ENCODE data around the gene CSRP2.

The CSRP2 gene

GRCh38 chr12:76890151-76891143, 11.6 kb upstream of the CSRP2 start:
- DNase-seq = no peak

DNA sequence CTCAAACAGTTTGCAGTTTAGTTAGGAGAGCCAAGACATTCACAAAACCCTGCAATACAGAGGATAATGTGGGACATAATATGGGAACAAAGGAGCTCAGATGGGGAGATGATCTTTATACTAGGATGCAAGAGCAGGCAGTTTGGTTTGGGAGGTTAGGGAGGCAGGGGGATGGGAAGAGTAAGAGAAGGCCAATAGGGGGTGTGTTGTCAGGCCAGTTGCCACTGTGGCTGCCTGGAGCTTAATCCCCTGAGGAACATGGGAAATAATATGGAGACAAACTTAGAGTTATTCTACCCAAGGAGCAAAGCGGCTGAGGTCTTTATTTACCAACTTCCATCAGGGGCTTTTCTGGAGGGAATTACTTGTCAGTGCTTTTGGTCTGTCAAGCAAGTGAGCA, 10.0 kb upstream of the CSRP2 start:
- no peak for DNase-seq

GRCh38 chr12:76883811-76884210, 5.0 kb upstream of the CSRP2 start:
- no peak for DNase-seq

GRCh38 chr12:76883151-76883550, 4.3 kb upstream of the CSRP2 start:
- DNase-seq = no peak

GRCh38 chr12:76882367-76882766, 3.5 kb upstream of the CSRP2 start:
- DNase-seq = no peak

- no peak for DNase-seq
These were observed 2.3 kb upstream of the CSRP2 start for GRCh38 chr12:76881142-76881541.

- DNase-seq = no peak
These were observed 1.8 kb upstream of the CSRP2 start for GRCh38 chr12:76880519-76881023.

DNA sequence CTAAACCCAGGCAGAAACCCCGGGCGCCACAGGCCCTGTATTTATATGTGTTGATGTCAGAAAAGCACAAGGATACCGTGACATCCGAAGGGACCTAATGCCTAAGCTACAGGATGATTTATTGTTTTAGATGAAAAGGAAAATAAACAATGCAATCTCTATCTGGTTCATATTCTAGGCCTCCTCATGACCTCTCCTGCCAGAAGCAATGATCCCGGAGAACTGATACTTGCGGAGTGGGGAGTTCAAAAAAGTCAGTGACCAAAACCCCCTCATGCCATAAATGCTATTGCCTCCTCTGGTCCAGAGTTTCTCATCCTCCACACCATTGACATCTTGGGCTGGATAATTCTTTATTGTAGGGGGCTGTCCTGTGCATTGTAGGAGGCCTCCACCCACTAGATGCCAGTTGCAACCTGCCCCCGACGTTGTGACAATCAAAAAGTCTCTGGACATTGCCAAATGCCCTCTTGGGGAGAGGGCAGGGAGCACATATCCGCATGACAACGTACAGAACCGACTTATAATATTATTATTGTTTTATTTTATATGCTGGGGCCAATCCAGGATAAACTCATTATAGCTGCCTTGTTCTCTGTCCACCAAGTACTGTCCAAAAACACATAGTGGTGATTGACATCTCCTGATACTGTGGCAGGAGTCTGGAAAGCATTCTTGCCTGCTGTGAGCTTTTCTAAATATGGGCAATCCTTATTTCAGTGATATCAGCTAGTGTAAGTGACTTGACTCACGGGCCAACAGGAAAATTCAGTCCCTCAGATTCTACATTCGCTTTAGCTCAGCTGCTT, 1.1 kb upstream of the CSRP2 start:
- no peak for DNase-seq

DNA sequence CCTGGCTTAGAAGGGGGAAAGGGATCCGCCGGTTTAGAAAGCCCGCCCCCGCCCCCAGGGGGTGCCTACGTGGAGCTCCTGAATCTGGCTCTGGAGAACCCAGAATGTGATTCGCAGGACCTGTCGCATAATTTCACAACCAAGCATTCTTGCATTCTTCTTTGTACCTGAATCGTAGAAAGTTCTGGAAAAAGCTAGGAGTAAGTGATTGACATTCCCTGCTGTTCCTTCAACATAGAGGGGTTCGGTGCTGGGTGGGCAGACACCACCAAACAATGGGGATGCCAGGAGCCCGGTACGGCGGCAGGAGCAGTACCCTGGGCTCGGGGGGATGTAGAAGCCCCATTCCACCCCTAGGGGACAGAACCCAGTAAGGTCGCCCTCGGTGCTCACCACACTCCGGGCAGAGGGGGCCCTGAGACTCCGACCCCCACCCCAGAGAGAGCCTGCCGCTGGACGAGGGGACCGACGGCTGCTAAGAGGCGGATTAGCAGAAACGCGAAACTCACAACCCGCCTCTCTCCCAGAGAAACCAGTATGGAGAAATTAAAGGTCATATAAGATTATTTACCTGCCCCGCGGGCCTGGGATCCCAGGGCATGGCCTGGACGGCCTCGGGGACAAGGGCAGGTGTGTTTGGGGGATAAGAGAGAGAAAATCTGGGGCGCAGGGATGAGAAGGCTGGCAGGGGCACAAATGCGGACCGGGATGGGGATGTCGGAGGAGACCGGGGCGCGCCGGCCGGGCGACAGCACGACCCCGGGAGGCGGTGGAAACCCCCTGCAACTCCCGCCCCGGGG, 520 bp downstream of the CSRP2 start:
- no peak for DNase-seq

- DNase-seq = no peak
These were observed 2.1 kb downstream of the CSRP2 start for GRCh38 chr12:76876696-76877229.

DNA sequence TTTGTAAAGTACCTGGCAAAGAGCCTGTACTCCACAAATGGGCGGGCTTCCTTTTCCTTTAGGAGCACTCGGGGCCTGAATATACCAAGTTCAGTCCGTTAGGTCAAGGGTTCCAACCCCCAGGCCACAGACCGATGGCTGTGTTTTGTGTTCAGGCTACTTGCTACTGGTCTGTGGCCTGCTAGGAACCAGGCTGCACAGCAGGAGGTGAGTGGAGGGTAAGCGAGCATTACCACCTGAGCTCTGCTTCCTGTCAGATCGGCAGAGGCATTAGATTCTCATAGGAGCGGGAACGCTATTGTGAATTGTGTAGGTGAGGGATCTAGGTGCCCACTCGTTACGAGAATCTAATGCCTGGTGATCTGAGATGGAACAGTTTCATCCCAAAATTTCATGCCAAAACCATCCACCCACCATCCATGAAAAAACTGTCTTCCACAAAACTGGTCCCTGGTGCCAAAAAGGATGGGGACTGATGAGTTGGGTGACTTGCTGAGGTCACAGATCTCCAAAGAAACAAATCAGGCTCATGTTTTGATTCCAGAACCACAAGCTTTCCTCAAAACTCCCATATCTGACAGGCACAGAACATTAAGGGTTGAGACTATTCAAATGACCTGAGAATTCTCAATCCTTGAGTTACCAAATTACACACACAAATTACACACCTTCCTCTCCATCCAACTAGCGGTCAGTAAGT, 4.2 kb downstream of the CSRP2 start:
- DNase-seq = no peak

- DNase-seq = no peak
These were observed 4.8 kb downstream of the CSRP2 start for GRCh38 chr12:76874027-76874426.

GRCh38 chr12:76872415-76872814, 6.4 kb downstream of the CSRP2 start:
- DNase-seq = no peak

GRCh38 chr12:76871742-76872141, 7.1 kb downstream of the CSRP2 start:
- DNase-seq = no peak

DNA sequence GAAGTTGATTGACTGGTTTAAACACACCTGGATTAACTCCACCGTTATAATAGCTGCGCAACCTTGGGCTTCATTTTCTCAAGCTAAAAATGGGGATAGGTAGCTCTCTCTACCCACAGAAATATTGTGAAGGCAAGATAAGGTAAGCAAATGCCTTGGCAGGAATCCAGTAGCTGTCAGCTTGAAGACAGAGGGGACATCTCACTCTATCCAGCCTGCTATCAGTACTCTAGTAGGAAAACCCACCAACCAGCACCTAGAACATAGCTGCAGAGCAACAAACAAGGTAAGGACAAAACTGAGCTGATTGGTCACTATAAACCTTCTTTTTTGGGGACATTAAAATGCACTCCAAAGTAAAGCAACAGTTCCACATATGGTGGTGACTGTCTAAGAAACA, 7.7 kb downstream of the CSRP2 start:
- no peak for DNase-seq

- no peak for DNase-seq
These were observed 12.1 kb downstream of the CSRP2 start for GRCh38 chr12:76866726-76867125.

DNA sequence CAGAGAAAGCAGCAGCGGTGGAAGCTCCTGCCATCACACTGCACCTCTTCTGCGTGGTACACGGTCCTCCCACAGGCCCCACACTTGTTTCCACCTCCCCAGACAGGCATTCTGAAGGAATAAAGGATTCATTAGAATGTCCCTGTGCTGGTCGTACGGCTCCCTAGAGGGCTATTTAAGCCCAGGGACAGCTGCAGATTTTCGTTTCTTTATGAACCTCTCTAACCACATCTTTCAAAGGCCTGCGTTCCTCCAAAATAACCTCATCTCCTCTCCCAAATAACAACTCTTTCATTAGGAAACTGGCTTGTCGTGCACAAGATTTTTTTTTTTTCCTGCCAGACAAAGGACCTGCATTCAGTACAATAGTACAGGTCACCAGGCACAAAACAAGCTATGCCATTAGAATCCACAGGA, 12.7 kb downstream of the CSRP2 start:
- peak; percentile 66 for DNase-seq

DNA sequence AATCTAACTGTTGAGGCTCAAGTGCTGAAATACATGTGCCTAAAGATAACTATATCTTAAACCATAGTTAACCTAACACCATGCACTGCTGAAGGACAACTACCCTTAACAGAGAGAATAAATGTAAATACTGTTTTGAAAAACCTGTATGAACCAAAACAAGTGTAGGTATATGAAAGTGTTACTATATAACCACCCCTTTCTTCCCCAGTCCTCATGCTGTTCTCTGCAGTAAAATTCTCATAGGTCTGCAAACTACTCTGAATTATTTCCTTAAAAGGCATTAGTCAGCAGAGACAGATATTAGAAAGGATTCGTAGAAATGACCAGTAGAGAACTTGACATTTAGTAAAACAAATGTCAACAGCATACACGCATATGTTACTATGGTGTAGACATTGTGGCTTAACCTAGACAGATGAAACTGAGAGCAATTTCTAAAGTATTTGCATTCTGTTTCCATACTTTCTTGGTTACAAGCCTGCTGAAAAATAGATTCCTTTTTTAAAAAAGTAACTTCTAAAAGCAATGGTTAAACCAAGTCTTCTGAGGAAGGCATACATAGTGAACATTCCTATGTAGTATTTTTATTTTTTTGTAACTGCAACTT, 13.9 kb downstream of the CSRP2 start:
- no peak for DNase-seq

DNA sequence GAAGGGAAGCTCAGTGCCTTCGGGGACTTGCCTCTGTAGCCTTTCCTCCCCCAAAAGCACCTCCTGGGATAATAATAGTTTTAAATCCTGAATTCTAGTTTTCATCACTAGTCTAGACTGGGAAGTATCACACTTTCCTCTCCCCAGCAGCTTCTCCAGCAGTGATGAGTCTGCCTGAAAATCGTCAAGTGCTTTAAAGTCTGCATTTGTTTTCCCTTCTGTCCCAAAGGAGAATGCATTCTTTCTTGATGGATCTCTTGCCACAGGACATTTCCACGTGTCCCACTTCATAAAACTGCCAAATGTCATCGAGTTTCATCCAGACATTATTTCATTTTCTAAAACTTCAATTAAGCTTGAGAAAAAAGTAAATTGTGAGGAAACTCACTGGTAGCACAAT, 15.0 kb downstream of the CSRP2 start:
- no peak for DNase-seq

- DNase-seq = no peak
These were observed 15.7 kb downstream of the CSRP2 start for GRCh38 chr12:76863005-76863670.

DNA sequence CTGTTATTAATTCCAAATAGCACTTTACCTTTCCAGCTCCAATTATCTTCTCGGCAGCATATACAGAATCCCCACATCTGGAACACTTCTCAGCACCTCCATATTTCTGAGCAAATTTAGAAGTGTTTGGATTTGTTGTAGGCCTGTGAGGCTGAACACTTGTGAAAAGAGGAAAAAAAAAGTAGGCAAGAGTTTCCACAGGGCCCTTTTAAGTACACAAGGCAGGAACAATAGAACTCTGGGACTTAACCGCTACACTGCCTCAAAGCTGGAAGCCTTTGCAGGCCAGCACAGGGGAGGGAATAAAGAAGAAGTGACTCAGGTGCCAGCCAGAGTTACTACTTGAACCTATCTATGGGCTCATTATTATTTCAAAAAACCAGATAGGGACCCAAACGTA, 18.6 kb downstream of the CSRP2 start:
- DNase-seq = no peak
